8988T (cell line): ENCODE measurements around the gene LMF1.
"Not testable (repeated sequence)": the region's sequence is repeated elsewhere in the genome, so short reads cannot be mapped to it uniquely, and the experiment has no call there.

Experiments
- DNase-seq: peaks from one replicate; pipeline ENCODE4 v3.0.0; 2011

LMF1 gene

DNA sequence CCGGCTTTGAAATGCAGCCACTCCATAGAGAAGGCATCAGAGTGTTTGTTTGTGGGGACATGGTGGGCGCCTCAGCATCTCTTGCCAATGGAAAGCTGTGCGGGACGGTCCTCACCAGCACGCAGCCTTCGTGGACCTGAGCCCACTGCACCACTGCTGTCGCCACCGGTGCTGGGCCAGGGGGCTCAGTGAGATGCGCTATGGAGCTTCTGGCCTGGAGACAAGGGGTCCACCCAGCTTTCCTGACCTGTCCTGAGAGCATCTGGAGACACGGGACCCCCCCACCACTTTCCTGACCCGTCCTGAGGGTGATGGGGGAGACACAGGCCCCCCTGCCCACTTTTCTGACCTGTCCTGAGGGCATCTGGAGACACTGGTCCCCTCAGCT, 79.4 kb downstream of the LMF1 start:
- DNase-seq = no peak

DNA sequence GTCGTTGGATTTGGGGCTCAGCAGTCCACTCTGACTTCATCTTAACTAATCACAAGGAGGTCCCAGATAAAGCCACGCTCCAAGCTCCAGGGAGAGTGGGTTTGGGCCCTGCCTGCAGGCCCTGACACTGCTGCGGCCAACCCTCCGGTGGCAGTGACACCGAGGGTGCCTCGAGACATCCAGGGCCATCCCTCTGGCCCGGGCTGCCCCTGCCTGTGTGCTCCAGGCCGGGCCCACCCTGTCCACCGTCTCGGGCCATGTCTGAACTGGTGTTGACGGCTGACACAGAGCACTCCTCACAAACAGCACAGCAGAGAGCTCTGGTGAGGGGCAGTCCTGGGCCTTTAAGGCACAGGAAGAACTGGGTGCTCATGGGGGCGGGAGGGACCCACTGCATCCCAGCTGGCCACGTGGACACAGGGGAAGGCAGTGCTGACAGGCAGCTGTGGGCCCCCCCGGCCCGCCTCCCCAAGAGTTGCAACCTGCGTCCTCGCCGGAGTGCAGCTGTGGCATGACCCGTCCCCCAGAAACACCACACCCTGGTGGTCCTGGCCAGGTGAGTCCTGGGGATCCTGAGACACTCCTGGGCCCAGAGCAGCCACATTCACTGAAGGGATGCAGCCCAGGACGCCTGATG, 80.0 kb downstream of the LMF1 start:
- no peak for DNase-seq

GRCh38 chr16:890217-890616, 80.6 kb downstream of the LMF1 start:
- DNase-seq = no peak

DNA sequence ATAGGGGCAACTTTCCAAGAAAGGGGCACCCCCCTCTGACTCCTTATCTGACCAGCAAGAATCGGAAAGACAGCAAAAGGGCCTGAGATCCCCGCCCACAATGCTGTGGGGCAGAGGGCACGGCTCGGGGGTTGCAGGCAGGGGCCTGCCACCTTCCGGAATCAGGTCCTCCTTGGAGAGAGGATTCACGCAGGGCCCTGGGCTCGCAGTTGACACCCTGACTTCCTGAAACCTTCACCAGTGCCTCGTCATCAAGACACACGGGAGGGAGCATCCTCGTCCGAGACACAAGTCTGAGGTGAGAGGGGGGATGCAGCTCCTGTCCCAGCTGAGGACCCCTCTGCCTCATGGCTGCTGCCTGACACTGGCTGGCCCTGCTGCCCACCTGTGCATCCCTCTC, 81.2 kb downstream of the LMF1 start:
- DNase-seq = no peak

DNA sequence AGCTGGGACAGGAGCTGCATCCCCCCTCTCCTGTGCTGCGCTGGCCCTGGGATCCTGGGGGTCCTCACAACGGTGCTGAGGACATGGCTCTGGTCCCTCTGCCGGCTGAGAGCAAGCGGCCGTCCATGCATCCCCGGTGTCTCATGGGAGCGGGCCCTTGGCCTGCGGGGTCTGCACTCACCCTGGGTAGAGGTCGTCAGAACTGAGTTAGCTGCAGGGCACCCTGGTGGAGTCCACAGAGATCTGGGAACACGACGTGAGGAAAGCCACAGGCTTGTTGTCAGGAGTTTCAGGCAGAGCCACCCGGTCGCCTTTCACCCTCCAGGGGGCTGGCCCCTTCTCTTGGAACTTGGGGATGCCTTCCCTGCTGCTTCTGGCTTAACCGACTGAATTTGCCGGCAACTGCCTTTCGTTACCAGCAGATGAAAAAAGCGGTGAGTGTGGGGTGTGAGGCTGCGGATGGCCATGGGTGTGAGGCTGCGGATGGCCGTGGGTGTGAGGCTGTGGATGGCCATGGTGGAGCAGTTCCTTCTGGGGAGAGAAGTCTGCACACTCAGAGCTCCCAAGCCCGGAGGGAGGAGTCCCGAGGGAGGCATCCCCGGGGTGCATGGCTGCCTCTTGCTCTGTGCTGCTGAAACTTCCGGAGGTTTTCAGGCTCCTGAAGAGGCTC, 81.7 kb downstream of the LMF1 start:
- no peak for DNase-seq

- not testable (repeated sequence) for DNase-seq
Observed at GRCh38 chr16:888456-888855, 82.3 kb downstream of the LMF1 start.

DNA sequence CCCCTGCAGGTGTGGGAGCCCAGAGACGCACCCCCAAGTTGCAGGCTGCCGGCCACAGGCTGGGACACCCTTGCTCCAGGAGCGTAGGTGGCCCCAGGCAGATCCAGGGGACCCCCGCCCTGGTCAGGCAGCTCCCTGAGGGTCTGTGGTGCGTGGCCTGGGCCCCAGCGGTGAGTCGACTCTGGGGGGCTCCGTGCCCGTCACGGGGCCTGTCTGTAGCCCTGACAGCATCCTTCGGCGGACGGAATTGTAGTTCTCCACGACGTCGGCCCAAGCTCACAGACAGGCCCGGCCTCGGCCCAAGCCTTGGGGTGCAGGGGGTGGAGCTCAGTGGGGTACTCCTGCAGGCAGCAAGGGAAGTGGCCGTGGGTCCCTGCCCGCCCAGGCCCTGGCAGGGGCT, 82.9 kb downstream of the LMF1 start:
- no peak for DNase-seq

DNA sequence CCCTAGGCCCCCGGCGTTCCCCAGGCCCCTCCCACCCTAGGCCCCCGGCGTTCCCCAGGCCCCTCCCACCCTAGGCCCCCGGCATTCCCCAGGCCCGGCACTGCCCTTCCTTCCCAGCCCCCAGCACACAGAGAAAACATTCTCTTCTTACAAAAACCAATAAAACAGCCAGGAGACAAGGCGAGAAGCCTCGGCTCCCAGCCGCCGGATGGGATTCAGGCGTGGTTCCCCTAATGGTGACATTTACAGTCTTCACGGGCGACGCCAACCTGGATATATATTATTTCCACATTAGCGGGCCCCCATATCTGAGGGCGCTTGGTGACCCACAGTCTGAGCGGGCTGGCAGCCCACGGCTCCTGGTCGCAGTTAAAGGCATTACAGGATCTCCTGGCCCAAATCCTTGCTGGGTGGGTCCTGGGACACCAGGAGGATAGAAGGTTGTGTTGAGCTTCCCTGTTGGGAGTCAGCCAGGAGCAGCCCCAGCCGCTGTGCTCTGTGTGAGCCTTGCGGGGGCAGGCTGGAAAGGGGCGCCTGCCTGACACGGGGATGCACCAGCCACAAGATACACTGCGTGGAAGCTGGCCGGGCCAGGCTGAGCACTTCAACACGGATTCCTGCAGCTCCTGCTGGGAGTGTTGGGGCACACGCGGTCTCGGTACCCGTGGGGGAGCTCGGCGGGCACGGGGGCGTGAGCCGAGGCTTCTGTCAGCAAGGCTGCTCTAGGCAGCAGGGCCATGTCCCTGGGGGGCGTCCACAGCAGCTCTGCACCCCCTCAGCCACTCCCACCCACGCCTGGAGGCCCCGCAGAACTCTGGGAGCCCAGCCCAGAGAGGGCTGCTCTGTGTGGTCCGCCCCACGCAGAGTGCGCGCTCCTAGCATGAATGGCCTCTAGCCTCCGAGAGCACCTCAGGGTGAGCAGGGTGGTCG, 83.7 kb downstream of the LMF1 start:
- DNase-seq = no peak

DNA sequence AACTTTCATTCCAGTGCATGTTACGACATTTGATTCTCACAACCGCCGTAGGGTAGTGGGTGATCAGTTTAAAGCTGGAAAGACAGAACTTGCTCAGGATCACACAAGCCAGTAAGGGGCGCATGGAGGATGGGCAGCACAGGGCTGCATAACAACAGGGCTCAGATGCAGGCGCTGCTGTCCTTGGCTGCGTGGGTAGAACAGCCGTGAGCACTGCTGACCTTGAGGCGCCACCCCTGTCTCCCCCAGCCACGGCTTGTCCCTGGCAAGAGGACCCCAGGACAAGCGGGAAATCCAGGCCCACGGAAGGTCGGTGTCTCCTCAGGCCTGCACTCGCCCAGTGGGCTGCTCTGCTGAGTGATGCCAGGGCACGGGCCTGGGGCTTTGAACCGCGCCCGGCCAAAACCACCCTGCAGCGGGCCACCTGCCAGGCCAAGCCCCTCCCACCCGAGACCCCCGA, 84.7 kb downstream of the LMF1 start:
- no peak for DNase-seq

DNA sequence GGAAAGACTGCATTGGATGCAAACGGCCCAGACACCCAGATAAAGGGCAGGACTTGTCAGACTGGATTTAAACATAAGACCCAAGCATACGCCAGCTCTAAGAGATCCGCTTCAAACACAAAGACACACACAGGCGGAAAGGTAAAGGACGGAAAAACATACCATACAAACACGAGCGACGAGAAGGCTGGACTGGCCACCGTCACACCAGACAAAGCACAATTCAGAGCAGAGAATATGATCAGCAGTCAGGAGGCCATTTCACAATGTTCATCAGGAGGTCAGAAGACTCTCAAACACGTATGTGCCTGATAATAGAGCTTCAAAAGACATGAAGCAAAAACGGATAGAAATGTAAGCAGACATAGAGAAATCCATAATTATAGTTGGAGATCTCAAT, 85.4 kb downstream of the LMF1 start:
- no peak for DNase-seq

DNA sequence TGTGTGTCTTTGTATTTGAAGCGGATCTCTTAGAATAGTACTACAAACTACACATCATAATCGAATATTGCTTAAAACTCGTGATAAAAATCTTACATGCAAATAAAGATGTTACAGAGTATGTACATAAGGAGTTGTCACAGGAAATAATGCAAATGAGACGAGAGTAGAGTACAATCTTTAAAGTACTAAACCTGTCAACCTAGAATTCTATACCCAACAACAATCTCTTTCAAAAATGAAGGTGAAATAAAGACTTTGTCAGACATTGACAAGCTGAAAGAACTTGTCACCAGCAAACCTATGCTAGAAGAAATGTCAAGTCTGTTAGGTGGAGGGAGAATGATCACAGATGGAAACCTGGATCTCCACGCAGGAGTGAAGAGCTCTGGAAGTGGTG, 86.6 kb downstream of the LMF1 start:
- no peak for DNase-seq

- no peak for DNase-seq
Observed at GRCh38 chr16:883781-884180, 87.0 kb downstream of the LMF1 start.

- no peak for DNase-seq
Observed at GRCh38 chr16:883340-883739, 87.4 kb downstream of the LMF1 start.

DNA sequence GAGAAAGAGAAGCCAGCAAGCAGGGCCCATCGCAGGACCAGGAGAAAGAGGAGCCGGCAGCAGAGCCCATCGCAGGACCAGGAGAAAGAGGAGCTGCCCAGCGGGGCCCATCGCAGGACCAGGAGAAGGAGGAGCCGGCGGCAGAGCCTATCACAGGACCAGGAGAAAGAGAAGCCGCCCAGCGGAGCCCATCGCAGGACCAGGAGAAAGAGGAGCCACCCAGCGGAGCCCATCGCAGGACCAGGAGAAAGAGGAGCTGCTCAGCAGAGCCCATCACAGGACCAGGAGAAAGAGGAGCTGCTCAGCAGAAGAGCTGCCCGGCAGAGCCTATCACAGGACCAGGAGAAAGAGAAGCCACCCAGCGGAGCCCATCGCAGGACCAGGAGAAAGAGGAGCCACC, 88.1 kb downstream of the LMF1 start:
- DNase-seq = not testable (repeated sequence)

- no peak for DNase-seq
Observed at GRCh38 chr16:882256-882655, 88.5 kb downstream of the LMF1 start.

- DNase-seq = no peak
Observed at GRCh38 chr16:881219-882097, 89.3 kb downstream of the LMF1 start.

DNA sequence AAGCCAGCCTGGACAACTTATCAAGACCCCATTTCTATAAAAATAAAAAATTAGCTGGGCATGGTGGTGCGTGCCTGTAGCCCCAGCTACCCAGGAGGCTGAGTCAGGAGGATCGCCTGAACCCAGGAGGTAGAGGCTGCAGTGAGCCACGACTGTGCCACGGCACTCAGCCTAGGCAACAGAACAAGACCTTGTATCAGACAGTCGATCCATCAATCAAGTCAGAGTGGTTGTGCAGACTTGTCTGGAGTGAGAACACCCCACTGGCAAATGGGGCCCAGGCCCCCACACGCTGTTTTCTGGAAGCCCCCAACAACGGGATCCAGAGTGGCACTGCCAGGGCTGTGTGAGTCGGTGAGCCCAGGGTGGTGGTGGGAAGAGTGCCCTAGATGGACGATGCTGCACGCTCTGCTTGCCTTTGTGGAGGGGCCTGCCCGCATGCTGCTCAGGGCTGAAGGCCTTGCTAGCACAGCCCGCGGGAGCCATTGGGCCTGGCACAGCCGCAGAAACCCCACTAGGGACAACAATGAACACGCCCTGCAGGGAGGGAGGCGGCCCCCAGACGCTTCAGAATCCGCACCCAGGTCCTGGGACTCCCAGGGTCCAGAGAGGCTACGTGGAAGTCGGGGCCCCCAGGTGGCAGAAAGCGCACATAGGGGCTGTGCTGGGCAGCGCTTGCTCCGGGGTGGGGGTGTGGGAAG, 90.2 kb downstream of the LMF1 start:
- DNase-seq = no peak

DNA sequence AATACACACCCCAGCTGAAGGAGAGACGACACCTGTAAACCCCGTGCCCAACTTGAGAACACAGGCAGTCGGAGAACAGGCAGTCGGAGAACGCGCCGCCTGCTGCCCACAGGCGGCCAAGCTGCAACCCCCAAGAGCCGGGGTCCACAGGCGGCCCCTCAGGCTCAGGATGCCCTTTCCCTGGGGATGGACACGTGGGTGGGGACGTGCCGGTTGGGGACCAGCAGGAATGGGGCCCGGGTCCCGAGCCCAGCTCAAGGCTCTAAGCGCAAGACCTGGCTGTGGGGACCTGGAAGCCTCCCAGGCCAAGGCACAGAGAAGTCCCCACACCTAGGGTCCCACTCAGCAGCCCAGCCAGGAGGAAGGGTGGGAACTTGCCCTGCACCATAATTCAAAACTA, 90.8 kb downstream of the LMF1 start:
- DNase-seq = no peak

GRCh38 chr16:879461-879861, 91.3 kb downstream of the LMF1 start:
- DNase-seq = no peak

DNA sequence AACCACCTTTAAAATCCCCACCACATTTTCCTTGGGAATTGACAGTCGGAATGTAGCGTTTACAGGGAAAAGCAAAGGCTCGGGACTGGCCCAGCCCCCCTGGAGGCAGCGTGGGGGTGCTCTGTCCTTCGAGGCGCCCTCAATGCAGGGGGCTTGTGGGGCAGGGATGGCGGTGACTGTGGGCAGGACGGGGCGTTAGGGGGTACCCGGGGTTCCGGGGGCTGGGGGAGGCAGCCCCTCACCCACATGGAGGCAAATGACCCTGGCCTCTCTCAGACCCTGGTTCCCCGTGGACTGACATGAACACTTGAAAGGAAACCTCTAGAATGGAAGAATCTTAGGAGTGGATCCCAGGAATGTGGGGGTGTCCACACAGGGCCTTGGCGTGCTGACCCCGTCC, 91.9 kb downstream of the LMF1 start:
- no peak for DNase-seq

DNA sequence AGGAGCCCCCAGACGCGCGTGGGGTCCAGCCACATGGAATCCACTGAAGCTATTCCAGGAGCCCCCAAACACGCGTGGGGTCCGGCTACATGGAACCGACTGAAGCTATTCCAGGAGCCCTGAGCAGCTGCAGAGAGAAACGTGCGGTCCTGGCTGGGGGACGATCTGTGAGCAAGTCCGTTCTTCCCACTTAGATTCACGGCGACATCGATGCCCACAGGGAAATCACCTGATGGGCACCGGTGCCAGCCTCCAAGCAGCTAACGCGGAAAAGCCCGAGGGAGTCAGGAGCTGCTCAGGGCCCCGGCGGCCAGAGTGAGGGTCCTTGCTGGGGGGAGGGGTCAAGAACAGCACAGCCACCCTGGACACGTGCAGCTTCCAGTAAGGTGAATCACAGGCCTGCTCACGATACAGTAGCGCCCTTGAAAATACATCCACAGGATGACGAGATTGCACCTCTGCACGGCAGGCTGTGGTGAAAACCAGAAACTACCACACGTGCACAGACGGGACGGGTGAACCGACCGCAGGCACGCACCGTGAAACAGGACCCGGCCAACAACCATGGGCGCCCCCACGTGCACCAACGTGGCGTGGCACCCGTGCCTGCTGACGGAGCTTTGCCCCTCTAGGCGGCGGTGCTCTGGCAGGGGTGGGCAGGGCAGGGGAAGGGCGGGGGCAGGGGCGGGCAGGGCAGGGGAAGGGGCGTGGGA, 92.6 kb downstream of the LMF1 start:
- no peak for DNase-seq
